ENCODE data around the gene PRKCH.

The PRKCH gene

GRCh38 chr14:61321385-61322010 lies at the start of gene PRKCH:
Gene PRKCH (plus strand): TSS chr14:61321579. CDS start chr14:61322102, 523 bp downstream.
- peak; percentile 81 for DNase-seq

GRCh38 chr14:61277232-61277631 lies 44.1 kb upstream of the PRKCH start:
- no peak for DNase-seq

GRCh38 chr14:61277784-61278183 lies 43.6 kb upstream of the PRKCH start:
- DNase-seq = no peak

GRCh38 chr14:61279082-61279481 lies 42.3 kb upstream of the PRKCH start:
- DNase-seq = no peak

- DNase-seq = peak; percentile 26
Observed at GRCh38 chr14:61280092-61280525, 41.3 kb upstream of the PRKCH start.

GRCh38 chr14:61280526-61281185 lies 40.7 kb upstream of the PRKCH start:
- DNase-seq = peak; percentile 73

- peak; percentile 41 for DNase-seq
Observed at GRCh38 chr14:61281186-61281947, 40.0 kb upstream of the PRKCH start, which contains the start of gene TMEM30B. Gene TMEM30B (minus strand): TSS chr14:61281338. CDS start chr14:61281147, 191 bp downstream.

- no peak for DNase-seq
Observed at GRCh38 chr14:61281948-61282275, 39.5 kb upstream of the PRKCH start.

- no peak for DNase-seq
Observed at GRCh38 chr14:61282746-61283145, 38.6 kb upstream of the PRKCH start.

GRCh38 chr14:61284001-61284400 lies 37.4 kb upstream of the PRKCH start:
- no peak for DNase-seq

- DNase-seq = no peak
Observed at GRCh38 chr14:61285364-61285763, 36.0 kb upstream of the PRKCH start.

- DNase-seq = no peak
Observed at GRCh38 chr14:61287196-61287595, 34.2 kb upstream of the PRKCH start.

- DNase-seq = no peak
Observed at GRCh38 chr14:61288228-61288627, 33.2 kb upstream of the PRKCH start.

- no peak for DNase-seq
Observed at GRCh38 chr14:61288720-61289119, 32.7 kb upstream of the PRKCH start.

GRCh38 chr14:61290701-61291100 lies 30.7 kb upstream of the PRKCH start:
- DNase-seq = no peak

GRCh38 chr14:61296151-61296550 lies 25.2 kb upstream of the PRKCH start:
- no peak for DNase-seq

- DNase-seq = no peak
Observed at GRCh38 chr14:61296719-61297502, 24.5 kb upstream of the PRKCH start.

GRCh38 chr14:61297581-61297980 lies 23.8 kb upstream of the PRKCH start:
- no peak for DNase-seq

- no peak for DNase-seq
Observed at GRCh38 chr14:61298824-61299223, 22.6 kb upstream of the PRKCH start.

GRCh38 chr14:61300209-61300608 lies 21.2 kb upstream of the PRKCH start:
- DNase-seq = no peak

- DNase-seq = no peak
Observed at GRCh38 chr14:61300754-61301153, 20.6 kb upstream of the PRKCH start.

- DNase-seq = no peak
Observed at GRCh38 chr14:61304688-61305087, 16.7 kb upstream of the PRKCH start.

GRCh38 chr14:61308198-61308597 lies 13.2 kb upstream of the PRKCH start:
- DNase-seq = no peak

All from stimulated activated naive CD4-positive, alpha-beta T cell treated with Interleukin-2 at 50 U/mL for 16 hours (primary cell).